NCI-H2107 treated with DMSO at 0.1 percent for 48 hours (cell line): Measurements from ENCODE around the gene ARCN1.
A peak's percentile ranks its signal among the peaks of the same experiment; 100 is the strongest.

Experiments
- DNase-seq: peaks from one replicate; lab custom pipeline; 2025; ENCODE audit not compliant: unreplicated experiment; lab: John Stamatoyannopoulos, UW

The ARCN1 gene

DNA sequence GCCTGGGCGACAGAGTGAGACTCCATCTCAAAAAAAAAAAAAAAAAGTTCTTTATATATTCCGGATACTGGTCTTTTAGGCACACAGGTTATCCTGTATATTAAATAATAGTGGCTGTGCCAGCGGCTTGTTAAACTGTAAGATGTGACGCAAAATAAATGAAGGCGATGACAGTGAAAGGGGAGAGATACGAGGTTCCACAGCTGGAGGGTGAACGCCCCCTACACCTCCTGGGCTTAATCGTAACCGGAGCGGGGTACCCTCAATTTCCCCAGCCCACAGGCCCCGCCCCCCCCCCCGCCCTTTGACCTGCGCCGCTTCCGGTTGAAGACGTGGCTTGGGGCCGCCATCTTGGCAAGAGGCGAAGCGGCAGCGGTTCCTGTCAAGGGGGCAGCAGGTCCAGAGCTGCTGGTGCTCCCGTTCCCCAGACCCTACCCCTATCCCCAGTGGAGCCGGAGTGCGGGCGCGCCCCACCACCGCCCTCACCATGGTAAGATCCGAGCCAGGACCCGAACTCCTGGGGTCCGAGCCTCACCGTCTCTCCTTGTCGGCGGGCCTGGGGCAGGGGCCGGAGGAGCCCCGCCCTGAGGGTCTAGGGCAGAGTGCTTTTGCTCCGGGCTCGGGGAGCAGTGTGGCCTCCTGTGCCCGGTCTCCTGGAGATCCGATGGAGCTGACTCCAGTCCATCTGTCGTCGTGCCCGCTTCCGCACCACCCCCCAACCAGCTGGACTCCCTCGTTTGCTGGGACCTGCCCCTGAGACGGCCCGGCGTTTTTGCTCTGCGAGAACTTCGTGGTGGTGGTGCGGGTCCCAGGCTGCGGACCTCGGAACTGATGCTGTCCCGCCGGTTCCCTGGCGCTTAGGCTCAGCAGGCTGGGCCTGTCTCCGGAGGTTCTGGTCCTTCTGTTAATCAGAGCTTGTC lies at the start of gene ARCN1:
TSS of gene ARCN1 (plus strand) at position 349 of the 920 bp plus-strand sequence. CDS start at position 488, 139 bp downstream.
- DNase-seq, result peak; percentile 22

DNA sequence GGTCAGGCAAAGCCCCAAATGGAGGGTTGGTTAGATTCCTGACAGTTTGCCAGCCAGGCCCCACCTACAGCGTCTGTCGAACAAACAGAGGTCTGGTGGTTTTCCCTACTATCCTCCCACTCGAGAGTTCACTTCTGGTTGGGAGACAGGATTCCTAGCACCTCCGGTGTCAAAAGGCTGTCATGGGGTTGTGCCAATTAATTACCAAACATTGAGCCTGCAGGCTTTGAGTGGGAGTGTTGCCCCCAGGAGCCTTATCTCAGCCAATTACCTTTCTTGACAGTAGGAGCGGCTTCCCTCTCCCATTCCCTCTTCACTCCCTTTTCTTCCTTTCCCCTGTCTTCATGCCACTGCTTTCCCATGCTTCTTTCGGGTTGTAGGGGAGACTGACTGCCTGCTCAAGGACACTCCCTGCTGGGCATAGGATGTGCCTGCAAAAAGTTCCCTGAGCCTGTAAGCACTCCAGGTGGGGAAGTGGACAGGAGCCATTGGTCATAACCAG lies 49.6 kb upstream of the ARCN1 start:
- no peak for DNase-seq

DNA sequence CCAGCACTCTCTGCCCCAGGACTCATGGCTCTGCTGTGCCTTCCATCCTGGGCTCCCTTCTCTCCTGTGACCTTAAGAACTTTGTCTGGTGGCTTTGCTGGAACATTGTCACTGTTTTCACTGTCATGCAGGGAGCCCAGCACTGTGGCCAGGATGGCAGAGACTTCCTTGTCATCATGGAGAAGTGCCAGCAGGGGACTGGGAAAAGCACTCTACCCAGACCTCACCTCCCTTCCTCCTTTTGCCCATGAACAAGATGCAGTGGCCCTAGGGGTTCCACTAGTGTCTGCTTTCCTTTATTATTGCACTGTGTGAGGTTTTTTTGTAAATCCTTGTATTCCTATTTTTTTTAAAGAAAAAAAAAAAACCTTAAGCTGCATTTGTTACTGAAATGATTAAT lies 47.9 kb upstream of the ARCN1 start:
- DNase-seq, result no peak

DNA sequence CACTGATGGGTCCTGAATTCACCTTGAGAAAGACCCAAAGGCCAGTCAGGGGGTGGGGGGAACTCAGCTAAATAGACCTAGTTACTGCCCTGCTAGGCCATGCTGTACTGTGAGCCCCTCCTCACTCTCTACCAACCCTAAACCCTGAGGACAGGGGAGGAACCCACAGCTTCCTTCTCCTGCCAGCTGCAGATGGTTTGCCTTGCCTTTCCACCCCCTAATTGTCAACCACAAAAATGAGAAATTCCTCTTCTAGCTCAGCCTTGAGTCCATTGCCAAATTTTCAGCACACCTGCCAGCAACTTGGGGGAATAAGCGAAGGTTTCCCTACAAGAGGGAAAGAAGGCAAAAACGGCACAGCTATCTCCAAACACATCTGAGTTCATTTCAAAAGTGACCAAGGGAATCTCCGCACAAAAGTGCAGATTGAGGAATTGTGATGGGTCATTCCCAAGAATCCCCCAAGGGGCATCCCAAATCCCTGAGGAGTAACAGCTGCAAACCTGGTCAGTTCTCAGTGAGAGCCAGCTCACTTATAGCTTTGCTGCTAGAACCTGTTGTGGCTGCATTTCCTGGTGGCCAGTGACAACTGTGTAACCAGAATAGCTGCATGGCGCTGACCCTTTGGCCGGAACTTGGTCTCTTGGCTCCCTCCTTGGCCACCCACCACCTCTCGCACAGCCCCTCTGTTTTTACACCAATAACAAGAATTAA lies 47.3 kb upstream of the ARCN1 start:
- no peak for DNase-seq

DNA sequence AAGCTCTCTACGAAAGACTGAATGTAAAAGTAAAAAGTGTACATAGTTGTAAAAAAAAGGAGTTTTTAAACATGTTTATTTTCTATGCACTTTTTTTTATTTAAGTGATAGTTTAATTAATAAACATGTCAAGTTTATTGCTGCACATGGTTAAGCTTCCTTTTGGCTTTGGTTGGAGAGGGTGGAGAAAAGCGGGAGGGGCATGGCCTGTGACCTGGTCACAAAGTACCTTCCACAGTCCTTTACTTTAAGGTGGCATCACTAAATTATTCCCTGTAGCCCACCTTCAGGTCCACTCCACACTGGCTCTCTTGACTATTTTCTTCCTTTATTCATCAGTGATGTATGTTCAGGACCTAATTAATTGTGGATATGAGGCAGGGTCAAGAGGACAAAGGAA lies 45.5 kb upstream of the ARCN1 start:
- no peak for DNase-seq

DNA sequence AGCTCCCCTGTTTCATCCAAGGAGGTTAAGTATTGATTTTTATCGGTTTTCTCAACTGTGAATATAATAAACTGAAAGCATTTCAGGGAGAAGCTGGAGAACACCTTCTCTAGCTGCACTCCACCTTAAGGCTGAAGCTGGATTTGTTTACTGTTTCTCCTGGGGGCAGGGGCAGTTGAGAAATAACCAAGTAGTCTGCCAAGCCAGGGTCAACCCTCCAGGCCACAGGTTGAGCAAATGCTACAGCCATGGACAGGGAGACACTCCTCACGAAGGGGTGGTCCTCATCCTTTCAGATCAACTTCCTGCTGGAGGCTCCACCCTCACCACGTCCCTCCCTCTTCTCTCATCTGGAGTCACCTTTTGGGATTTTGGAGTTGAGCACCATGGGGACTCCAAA lies 45.1 kb upstream of the ARCN1 start, which contains the start of gene TTC36:
TSS of gene TTC36 (plus strand) at position 366 of the 400 bp plus-strand sequence. CDS start at position 387, 21 bp downstream.
- DNase-seq, result no peak

DNA sequence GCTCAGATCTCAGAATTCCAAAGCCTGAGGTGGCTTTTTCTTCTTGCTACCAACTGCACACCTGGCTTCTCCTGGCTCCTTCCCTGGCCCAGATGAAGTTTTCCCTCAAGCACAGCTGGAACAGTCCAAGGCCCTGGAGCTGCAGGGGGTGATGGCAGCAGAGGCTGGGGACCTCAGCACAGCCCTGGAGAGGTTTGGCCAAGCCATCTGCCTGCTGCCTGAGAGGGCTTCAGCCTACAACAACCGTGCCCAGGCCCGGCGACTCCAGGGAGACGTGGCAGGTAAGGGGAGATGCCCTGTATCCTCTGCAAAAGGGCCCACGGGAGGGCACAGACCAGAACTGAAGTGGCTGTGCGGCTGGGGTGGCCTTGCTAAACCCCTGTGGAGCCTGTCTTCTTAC lies 43.7 kb upstream of the ARCN1 start:
- no peak for DNase-seq

DNA sequence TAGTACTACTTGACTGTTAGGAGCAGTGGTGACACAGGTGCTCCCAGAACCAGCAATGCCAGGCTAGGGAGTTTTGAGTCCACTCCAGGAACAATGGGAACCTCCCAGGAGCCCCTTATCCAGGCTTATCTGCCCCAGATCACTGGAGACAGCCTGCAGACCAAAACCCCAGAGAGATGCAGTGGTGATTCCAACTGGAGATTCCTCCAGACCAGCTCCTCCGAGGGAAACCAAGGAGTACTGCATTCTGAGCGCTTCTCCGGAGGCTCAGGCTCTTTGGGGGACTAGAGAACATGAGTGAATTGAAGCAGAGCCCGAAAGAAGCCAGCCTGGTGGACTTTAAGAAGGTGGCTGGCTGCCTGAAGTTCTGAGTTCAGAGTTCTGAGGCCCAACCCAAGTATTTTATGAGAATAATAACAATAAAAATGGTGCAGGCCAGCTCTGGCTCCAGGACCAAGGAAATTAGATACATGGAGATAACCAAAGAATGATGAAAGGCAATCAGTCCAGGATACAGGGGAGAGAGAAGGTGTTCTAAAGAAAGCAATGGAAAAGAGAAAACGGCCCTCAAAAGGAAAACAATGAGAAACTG lies 42.5 kb upstream of the ARCN1 start:
- DNase-seq, result peak; percentile 41

DNA sequence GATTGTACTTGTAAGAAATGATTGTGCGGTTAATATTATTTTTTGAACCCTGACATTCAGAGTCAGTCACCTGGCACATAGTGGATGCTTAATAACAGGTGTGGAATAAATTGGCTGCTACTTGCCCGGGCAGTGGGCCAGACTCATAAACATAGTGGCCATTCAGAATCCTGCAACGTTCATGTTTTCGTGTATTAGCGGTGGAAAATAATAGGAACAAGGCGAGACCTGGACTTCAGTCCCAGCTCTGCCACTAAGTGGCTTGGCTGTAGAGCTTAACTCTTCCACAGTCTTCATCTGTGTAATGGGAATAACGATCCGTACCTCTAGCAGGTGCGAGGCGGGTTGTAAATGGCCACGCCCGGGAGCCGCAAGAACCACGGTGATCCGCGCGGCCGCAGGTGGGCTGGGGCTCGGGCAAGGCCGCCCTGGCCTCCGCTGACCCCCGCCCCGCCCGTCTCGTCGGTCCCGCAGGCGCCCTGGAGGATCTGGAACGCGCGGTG lies 42.0 kb upstream of the ARCN1 start:
- peak; percentile 60 for DNase-seq

DNA sequence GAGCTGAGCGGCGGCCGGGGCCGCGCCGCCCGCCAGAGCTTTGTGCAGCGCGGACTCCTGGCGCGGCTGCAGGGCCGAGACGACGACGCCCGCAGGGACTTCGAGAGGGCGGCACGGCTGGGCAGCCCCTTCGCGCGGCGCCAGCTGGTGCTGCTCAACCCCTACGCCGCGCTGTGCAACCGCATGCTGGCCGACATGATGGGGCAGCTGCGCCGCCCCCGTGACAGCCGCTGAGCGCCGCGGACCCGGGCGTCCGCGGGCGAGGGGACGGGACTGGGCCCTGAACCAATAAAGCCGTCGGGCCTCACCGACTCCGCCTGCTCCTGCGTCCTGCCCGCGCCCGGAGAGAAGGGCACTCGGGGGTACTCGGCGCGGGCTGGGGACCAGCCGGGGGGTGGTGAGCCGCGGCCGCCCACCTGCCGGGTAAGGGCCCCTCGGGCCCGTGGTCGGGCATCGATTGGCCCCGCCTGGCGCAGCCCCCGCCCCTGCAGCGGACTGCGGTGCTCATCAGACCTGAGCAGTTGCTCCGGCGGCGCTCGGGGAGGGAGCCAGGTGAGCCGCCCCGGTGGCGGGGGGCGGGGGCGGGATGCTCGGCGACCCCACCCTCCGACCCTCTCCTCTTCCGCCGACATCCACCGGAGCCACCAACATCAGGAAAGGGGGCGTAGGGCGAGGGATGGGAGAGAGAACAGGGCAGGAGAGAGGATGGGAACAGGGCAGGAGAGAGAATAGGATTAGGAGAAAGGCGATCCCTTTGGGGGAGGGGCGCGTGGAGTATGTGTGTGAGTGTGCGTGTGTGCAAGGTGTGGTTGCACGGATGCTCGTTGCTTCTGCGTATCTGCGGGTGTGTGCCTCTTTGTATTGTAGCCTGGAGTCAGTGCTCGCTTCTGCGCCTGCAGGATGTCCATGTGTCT lies 41.3 kb upstream of the ARCN1 start, which contains the start of gene TMEM25:
TSS of gene TMEM25 (plus strand) at position 510 of the 914 bp plus-strand sequence. CDS start 610 bp downstream, outside the sequence.
- DNase-seq, result peak; percentile 46

DNA sequence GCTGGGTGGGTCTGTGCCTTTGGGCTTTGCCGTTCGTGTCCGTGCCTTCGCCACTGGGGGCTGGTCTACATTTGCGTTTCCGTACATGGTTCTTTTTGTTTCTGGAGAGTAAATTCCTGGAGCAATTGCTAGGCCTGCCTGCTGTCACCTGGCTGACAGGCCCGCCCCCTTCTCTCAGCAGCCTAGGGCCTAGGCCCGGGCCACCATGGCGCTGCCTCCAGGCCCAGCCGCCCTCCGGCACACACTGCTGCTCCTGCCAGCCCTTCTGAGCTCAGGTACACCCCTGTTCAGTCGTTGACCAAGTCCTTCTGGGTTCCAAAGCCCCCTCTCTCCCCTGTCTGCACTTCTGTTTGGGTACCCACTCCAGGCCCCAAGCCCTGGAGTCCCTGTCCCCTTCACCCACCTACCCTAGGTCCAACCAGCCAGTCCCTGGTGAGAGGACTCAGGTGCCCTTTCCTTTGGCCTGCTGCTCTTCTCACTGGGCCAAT lies 40.6 kb upstream of the ARCN1 start:
- DNase-seq, result no peak

DNA sequence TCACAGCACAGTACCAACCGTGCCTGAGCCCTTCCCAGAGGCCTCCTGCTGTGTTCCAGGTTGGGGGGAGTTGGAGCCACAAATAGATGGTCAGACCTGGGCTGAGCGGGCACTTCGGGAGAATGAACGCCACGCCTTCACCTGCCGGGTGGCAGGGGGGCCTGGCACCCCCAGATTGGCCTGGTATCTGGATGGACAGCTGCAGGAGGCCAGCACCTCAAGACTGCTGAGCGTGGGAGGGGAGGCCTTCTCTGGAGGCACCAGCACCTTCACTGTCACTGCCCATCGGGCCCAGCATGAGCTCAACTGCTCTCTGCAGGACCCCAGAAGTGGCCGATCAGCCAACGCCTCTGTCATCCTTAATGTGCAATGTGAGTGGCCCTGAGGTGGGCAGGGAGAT lies 40.1 kb upstream of the ARCN1 start:
- DNase-seq, result no peak

DNA sequence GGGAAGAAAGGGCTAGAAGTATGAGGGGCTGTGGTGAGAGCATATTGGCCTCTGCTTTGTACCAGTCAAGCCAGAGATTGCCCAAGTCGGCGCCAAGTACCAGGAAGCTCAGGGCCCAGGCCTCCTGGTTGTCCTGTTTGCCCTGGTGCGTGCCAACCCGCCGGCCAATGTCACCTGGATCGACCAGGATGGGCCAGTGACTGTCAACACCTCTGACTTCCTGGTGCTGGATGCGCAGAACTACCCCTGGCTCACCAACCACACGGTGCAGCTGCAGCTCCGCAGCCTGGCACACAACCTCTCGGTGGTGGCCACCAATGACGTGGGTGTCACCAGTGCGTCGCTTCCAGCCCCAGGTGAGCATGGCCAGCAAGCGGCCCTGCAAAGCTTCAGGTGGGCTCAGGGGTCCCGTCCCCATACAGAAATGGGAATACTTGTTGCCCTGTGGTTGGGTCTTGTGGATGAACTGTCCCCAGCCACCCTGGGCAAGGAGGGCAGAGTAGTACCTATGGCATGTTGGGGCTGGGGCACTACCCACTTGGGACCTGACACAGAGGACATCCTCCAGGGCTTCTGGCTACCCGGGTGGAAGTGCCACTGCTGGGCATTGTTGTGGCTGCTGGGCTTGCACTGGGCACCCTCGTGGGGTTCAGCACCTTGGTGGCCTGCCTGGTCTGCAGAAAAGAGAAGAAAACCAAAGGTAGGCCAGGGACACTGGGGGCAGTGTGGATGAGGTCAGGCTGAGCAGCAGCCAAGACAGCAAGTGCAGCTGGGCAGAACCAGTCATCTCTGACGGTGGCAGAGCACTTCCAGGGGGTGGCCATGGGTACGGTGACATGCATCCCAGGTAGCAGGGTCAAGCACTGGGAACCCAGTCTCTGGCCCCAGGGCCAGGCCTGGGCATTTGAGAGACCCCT lies 39.1 kb upstream of the ARCN1 start:
- no peak for DNase-seq

DNA sequence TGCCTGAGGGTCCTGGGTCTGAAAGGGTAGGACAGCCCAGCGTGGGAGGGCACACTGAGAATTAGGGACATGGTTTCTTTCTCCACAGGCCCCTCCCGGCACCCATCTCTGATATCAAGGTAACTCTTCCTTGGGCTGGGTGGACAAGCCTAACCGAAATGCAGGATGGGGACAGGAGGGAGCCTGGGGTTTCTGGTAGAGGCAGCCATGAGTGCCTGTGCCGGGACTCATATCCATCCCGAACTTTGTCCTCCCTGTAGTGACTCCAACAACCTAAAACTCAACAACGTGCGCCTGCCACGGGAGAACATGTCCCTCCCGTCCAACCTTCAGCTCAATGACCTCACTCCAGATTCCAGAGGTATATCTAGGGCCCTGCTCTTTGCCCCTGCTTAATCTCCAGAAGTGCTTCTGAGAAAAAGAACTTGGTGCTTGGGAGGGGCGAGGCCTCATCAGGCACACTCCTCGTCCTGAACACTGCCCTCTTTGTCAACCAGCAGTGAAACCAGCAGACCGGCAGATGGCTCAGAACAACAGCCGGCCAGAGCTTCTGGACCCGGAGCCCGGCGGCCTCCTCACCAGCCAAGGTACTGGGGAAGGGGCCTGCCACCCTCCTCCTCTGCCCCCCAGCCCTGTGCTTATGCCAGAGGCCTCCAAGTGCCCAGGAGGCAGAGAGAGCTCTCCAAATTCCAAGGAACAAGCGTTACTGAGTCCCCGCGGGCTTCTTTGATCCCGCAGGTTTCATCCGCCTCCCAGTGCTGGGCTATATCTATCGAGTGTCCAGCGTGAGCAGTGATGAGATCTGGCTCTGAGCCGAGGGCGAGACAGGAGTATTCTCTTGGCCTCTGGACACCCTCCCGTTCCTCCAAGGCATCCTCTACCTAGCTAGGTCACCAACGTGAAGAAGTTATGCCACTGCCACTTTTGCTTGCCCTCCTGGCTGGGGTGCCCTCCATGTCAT lies 38.2 kb upstream of the ARCN1 start:
- no peak for DNase-seq

DNA sequence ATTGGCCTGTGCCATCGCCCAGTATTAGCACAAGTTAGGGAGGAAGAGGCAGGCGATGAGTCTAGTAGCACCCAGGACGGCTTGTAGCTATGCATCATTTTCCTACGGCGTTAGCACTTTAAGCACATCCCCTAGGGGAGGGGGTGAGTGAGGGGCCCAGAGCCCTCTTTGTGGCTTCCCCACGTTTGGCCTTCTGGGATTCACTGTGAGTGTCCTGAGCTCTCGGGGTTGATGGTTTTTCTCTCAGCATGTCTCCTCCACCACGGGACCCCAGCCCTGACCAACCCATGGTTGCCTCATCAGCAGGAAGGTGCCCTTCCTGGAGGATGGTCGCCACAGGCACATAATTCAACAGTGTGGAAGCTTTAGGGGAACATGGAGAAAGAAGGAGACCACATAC lies 36.9 kb upstream of the ARCN1 start:
- DNase-seq, result no peak

DNA sequence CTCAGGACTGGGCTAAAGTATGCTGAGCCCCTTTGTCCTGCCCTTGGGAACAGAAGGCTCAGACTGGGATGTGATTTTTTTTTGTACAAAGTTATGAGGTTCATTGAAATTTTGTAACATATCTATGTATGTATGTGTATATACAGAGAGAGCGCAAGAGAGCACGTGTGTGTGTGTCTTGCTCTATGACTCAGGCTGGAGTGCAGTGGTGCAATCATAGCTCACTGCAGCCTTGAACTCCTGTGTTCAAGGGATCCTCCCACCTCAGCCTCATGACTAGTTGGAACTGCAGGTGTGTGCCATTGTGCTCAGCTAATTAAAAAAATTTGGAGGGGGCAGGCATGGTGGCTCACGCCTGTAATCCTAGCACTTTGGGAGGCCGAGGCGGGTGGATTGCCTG lies 35.5 kb upstream of the ARCN1 start:
- no peak for DNase-seq

DNA sequence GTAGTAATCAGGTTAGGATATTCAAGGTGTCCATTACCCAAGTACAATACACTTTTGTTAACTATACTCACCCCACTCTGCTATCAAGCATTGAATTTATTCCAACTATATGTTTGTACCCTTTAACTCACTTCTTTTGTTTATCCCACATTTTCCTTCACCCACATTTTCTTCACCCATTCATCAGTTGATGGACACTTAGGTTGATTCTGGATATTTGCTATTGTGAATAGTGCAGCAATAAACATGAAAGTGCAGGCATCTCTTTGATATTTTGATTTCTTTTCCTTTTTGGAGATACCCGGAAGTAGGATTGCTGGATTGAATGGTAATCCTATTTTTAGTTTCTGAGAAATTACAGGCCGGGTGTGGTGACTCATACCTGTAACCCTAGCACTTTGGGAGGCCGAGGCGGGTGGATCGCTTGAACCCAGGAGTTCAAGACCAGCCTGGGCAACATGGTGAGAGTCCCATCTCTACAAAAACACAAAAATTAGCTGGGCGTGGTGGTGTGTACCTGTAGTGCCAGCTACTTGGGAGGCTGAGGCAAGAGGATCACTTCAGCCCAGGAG lies 34.7 kb upstream of the ARCN1 start:
- no peak for DNase-seq
